H1 (cell line): Measurements from ENCODE around the gene FERMT1. TPM values are rescaled to one million over a fixed set of nuclear protein-coding genes. Genes with fewer than 3 reads are reported as not detected.

Experiments
- CTCF ChIA-PET: fragments of 300-600 bp; sonication (Branson Sonifier 250); formaldehyde crosslinking; loops from one replicate; lab custom pipeline; 2021; ENCODE audit not compliant: partially characterized antibody; lab: Charles Lee
- POLR2A ChIA-PET: fragments of 300-600 bp; sonication (Branson Sonifier 250); formaldehyde crosslinking; loops from one replicate; lab custom pipeline; 2021; ENCODE audit warnings: inconsistent platforms; ENCODE audit not compliant: partially characterized antibody; lab: Charles Lee
- DNase-seq, 2 experiments: peaks; one replicate each; pipeline versions ENCODE4 v3.0.0 to v3.0.0-alpha.2; 2010 to 2022; ENCODE audit warnings: low spot score in 2 of 2, low read depth in 1 of 2, mixed read lengths in 1 of 2
- FAIRE-seq: peaks from 2 replicates; lab custom pipeline; 2011; peaks lifted over from hg19 to GRCh38; lab: Jason Lieb, UNC
- H2AFZ ChIP-seq: 2 replicates; pipeline ENCODE4 v1.8.1; 2012; ENCODE audit warnings: low read length, inconsistent platforms
- H2AK5ac ChIP-seq: 2 replicates; pipeline ENCODE4 v1.6.1; 2013; ENCODE audit warnings: low read depth, low read length
- H2BK120ac ChIP-seq: replicated peaks from 2 replicates; pipeline ENCODE3; 2013; ENCODE audit warnings: low read depth, low read length, inconsistent platforms
- H2BK12ac ChIP-seq: 2 replicates; pipeline ENCODE4 v1.6.1; 2013; ENCODE audit warnings: low read depth, low read length
- H2BK15ac ChIP-seq: 2 replicates; pipeline ENCODE4 v1.6.1; 2013; ENCODE audit warnings: low read length
- H2BK20ac ChIP-seq: 2 replicates; pipeline ENCODE4 v1.6.1; 2013; ENCODE audit warnings: low read length
- H2BK5ac ChIP-seq: 2 replicates; pipeline ENCODE4 v1.6.1; 2013; ENCODE audit warnings: low read depth, low read length
- H3K14ac ChIP-seq: 2 replicates; pipeline ENCODE4 v1.6.1; 2013; ENCODE audit warnings: inconsistent platforms; ENCODE audit not compliant: insufficient read length
- H3K18ac ChIP-seq: 2 replicates; pipeline ENCODE4 v1.6.1; 2013; ENCODE audit warnings: low read length; ENCODE audit errors: extremely low read depth
- H3K23ac ChIP-seq: 2 replicates; pipeline ENCODE4 v1.6.1; 2013; ENCODE audit warnings: inconsistent platforms; ENCODE audit not compliant: insufficient read length
- H3K23me2 ChIP-seq: 2 replicates; pipeline ENCODE4 v1.6.1; 2013; ENCODE audit warnings: low read depth, low read length
- H3K27ac ChIP-seq: 2 replicates; pipeline ENCODE4 v1.6.1; 2011; ENCODE audit warnings: low read depth, low read length, inconsistent platforms
- H3K27me3 ChIP-seq, 4 experiments: replicated peaks in 1 of 4; 1 replicate in 1 of 4; 2 replicates in 3 of 4; pipeline versions ENCODE4 v1.6.1 to v1.8.1; 2011 to 2013; ENCODE audit warnings: low read length in 3 of 4, mild to moderate bottlenecking in 3 of 4, inconsistent platforms in 2 of 4, mixed read lengths in 2 of 4, moderate library complexity in 1 of 4; ENCODE audit not compliant: control insufficient read depth in 3 of 4, insufficient read depth in 3 of 4; ENCODE audit errors: extremely low read depth in 1 of 4
- H3K36me3 ChIP-seq, 4 experiments: 2 replicates each; pipeline versions ENCODE4 v1.6.1 to v1.8.1; 2011 to 2013; ENCODE audit warnings: mild to moderate bottlenecking in 4 of 4, low read length in 3 of 4, moderate library complexity in 2 of 4, control low read depth in 1 of 4, inconsistent platforms in 1 of 4; ENCODE audit not compliant: insufficient read depth in 4 of 4, control insufficient read depth in 2 of 4
- H3K4ac ChIP-seq: replicated peaks from 2 replicates; pipeline ENCODE3; 2013; ENCODE audit warnings: low read length, low read depth, mixed read lengths, inconsistent platforms; ENCODE audit not compliant: insufficient read length
- H3K4me1 ChIP-seq, 4 experiments: replicated peaks in 1 of 4; 1 replicate in 1 of 4; 2 replicates in 3 of 4; pipeline versions ENCODE4 v1.6.1 to v1.8.1; 2011 to 2013; ENCODE audit warnings: low read length in 3 of 4, inconsistent platforms in 2 of 4, mixed read lengths in 1 of 4; ENCODE audit not compliant: insufficient read depth in 4 of 4, control insufficient read depth in 3 of 4
- H3K4me2 ChIP-seq, 2 experiments: 2 replicates each; pipeline versions ENCODE4 v1.6.1 to v1.8.1; 2011 to 2013; ENCODE audit warnings: low read depth in 2 of 2, low read length in 2 of 2, control low read depth in 1 of 2, inconsistent platforms in 1 of 2, mild to moderate bottlenecking in 1 of 2; ENCODE audit not compliant: insufficient read depth in 1 of 2
- H3K4me3 ChIP-seq, 4 experiments: fragments of 200-600, 300-600 bp in 1 of 4; sonication (generic), shearing (Covaris generic), sonication (Bioruptor Twin) in 1 of 4; 2 replicates each; pipeline versions ENCODE4 v1.5.1 to v1.8.1; 2011 to 2016; ENCODE audit warnings: low read length in 4 of 4, low read depth in 3 of 4, control low read depth in 2 of 4, inconsistent platforms in 2 of 4, mild to moderate bottlenecking in 2 of 4, mixed read lengths in 1 of 4, moderate library complexity in 1 of 4; ENCODE audit not compliant: insufficient read depth in 2 of 4; ENCODE audit errors: extremely low read depth in 1 of 4
- H3K56ac ChIP-seq: replicated peaks from 2 replicates; pipeline ENCODE3; 2013; ENCODE audit warnings: low read depth, mild to moderate bottlenecking, mixed read lengths, low read length, inconsistent platforms; ENCODE audit not compliant: insufficient read length
- H3K79me1 ChIP-seq: 2 replicates; pipeline ENCODE4 v1.6.1; 2013; ENCODE audit warnings: low read depth, low read length, control low read depth
- H3K79me2 ChIP-seq, 2 experiments: 2 replicates each; pipeline versions ENCODE4 v1.6.1 to v1.8.1; 2012 to 2013; ENCODE audit warnings: low read length in 2 of 2, mild to moderate bottlenecking in 2 of 2, inconsistent platforms in 1 of 2; ENCODE audit not compliant: insufficient read depth in 2 of 2, control insufficient read depth in 1 of 2
- H3K9ac ChIP-seq, 4 experiments: replicated peaks in 1 of 4; 1 replicate in 1 of 4; 2 replicates in 3 of 4; pipeline versions ENCODE4 v1.6.1 to v1.8.1; 2011 to 2013; ENCODE audit warnings: low read depth in 3 of 4, low read length in 3 of 4, control low read depth in 2 of 4, mild to moderate bottlenecking in 2 of 4, moderate library complexity in 2 of 4, inconsistent platforms in 1 of 4; ENCODE audit errors: extremely low read depth in 1 of 4
- H3K9me3 ChIP-seq, 2 experiments: 2 replicates each; pipeline versions ENCODE4 v1.6.1 to v1.8.1; 2012 to 2013; ENCODE audit warnings: mild to moderate bottlenecking in 2 of 2, moderate library complexity in 2 of 2, control low read depth in 1 of 2, inconsistent platforms in 1 of 2, low read depth in 1 of 2, low read length in 1 of 2, mixed read lengths in 1 of 2; ENCODE audit not compliant: insufficient read depth in 2 of 2
- H4K20me1 ChIP-seq, 2 experiments: replicated peaks in 1 of 2; 2 replicates each; pipeline versions ENCODE3 to v1.8.1; 2011 to 2013; ENCODE audit warnings: inconsistent platforms in 2 of 2, low read length in 2 of 2, mild to moderate bottlenecking in 1 of 2; ENCODE audit not compliant: insufficient read depth in 2 of 2, control insufficient read depth in 1 of 2
- H4K5ac ChIP-seq: 2 replicates; pipeline ENCODE4 v1.6.1; 2013; ENCODE audit warnings: low read length, low read depth, mixed read lengths, inconsistent platforms; ENCODE audit not compliant: insufficient read length
- H4K8ac ChIP-seq: 2 replicates; pipeline ENCODE4 v1.8.0; 2013; ENCODE audit warnings: mild to moderate bottlenecking, moderate library complexity, low read length, inconsistent platforms; ENCODE audit not compliant: insufficient read depth; ENCODE audit errors: extremely low read depth
- H4K91ac ChIP-seq: replicated peaks from 2 replicates; pipeline ENCODE3; 2013; ENCODE audit warnings: low read length, mixed read lengths, inconsistent platforms; ENCODE audit not compliant: insufficient read length
- ASH2L ChIP-seq: fragments of 200-600, 300-600 bp; sonication (generic); IDR thresholded peaks from one replicate; pipeline ENCODE4 v1.7.1; 2017; ENCODE audit warnings: low read length
- ATF3 ChIP-seq: IDR thresholded peaks from 2 replicates; pipeline ENCODE4 v1.6.1; 2011; ENCODE audit warnings: low read depth, mild to moderate bottlenecking, low read length; ENCODE audit not compliant: insufficient read depth
- BCL11A ChIP-seq, 2 experiments: IDR thresholded peaks; one replicate each; pipeline ENCODE4 v1.6.1; 2011; ENCODE audit warnings: low read depth in 2 of 2, low read length in 2 of 2, mild to moderate bottlenecking in 2 of 2
- CBX5 ChIP-seq: fragments of 300-800, 300-1000 bp; sonication (generic); IDR thresholded peaks from 2 replicates; pipeline ENCODE4 v1.7.1; 2016; ENCODE audit warnings: antibody characterized with exemption, low read length, low read depth
- CEBPB ChIP-seq: IDR thresholded peaks from 2 replicates; pipeline ENCODE4 v1.6.1; 2012; ENCODE audit warnings: low read depth, low read length
- CTBP2 ChIP-seq: IDR thresholded peaks from 2 replicates; pipeline ENCODE4 v1.7.0; 2011; ENCODE audit warnings: borderline replicate concordance, mild to moderate bottlenecking, moderate library complexity, mixed read lengths, low read length; ENCODE audit not compliant: insufficient read depth, insufficient read length
- FOSL1 ChIP-seq: IDR thresholded peaks from 2 replicates; pipeline ENCODE4 v1.6.1; 2011; ENCODE audit warnings: mild to moderate bottlenecking, low read depth, low read length, moderate library complexity; ENCODE audit not compliant: insufficient read depth
- POLR2A ChIP-seq, 2 experiments: IDR thresholded peaks; 1 replicate in 1 of 2; 2 replicates in 1 of 2; pipeline ENCODE4 v1.6.1; 2011; ENCODE audit warnings: low read depth in 2 of 2, low read length in 2 of 2, mild to moderate bottlenecking in 2 of 2; ENCODE audit errors: control extremely low read depth in 1 of 2
- POU5F1 ChIP-seq: IDR thresholded peaks from 2 replicates; pipeline ENCODE4 v1.6.1; 2011; ENCODE audit warnings: low read depth, mild to moderate bottlenecking, low read length, moderate library complexity
- RBBP5 ChIP-seq: IDR thresholded peaks from 2 replicates; pipeline ENCODE4 v1.7.1; 2012; ENCODE audit warnings: low read depth, mild to moderate bottlenecking, inconsistent platforms, low read length, moderate library complexity, borderline replicate concordance
- SIRT6 ChIP-seq: IDR thresholded peaks from one replicate; pipeline ENCODE4 v1.7.1; 2012; ENCODE audit warnings: low read length, inconsistent platforms
- SP4 ChIP-seq: IDR thresholded peaks from 2 replicates; pipeline ENCODE4 v1.6.1; 2012; ENCODE audit warnings: low read length, inconsistent platforms
- TAF1 ChIP-seq: IDR thresholded peaks from 2 replicates; pipeline ENCODE4 v1.6.1; 2011; ENCODE audit warnings: mild to moderate bottlenecking, low read depth, low read length
- USF2 ChIP-seq: IDR thresholded peaks from 2 replicates; pipeline ENCODE4 v1.6.1; 2011; ENCODE audit warnings: low read length, improper control_type of control experiment
- WGBS, 2 experiments: shearing (Covaris generic) in 1 of 2; methylation state at CpG; one replicate each; pipeline versions ENCODE4 v1.1.6 to v1.1.7; 2013 to 2015; ENCODE audit warnings: low lambda C conversion rate in 2 of 2, mixed read lengths in 2 of 2, inconsistent platforms in 1 of 2, low coverage in 1 of 2, missing lambda C conversion rate in 1 of 2; ENCODE audit not compliant: insufficient replicate concordance in 2 of 2, insufficient coverage in 1 of 2, insufficient read length in 1 of 2; ENCODE audit errors: extremely low coverage in 1 of 2, missing lambda C conversion rate in 1 of 2; 5-methylcytosine and 5-hydroxymethylcytosine counted together
- polyA plus RNA-seq, 7 experiments: library from polyadenylated mRNA; depleted of rRNA in 3 of 7; stranded (reverse) in 5 of 7; unstranded in 2 of 7; fragments of >200 nt in 5 of 7; fragments of 200-250 nt in 2 of 7; gene quantifications; 1 replicate in 5 of 7; 2 replicates in 1 of 7; 4 replicates in 1 of 7; pipeline versions ENCODE4 v1.2.1 to v1.2.3, GENCODE V29; 2011 to 2013; ENCODE audit warnings: missing spikeins in 2 of 7, mixed read lengths in 2 of 7
- total RNA-seq: library from RNA; stranded (reverse); fragmentation: NEBNext Ultra II Directional; extraction: Animal tissue kit (Norgen Biotek cat#: 25700); gene quantifications from 2 replicates; pipeline ENCODE4 v1.2.1, GENCODE V29; 2021

FERMT1 gene
- total and polyA plus RNA-seq, 2 of the 8 experiments (the other 6 are each of a cell fraction or from before 2014, with no cell fraction given), result 4.2 to 17.8 TPM

DNA sequence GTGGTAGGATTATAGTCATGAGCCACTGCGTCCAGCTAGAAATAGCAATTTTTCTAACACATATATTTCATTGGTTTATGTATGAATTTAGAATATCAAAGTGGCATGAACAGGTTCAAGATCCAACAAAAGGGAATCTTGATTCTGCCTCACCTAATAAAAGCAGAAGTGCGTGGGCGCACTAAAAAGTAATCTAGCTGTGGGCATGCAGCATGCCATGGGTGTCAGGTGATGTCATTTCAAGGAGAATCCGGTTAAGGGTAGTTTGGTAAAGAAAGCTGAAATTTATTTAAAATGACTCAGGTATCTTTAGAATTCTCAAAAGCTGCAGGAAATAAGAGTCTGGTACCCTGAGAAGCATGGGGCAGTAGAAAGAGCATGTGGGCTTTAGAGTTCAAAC is 86.6 kb downstream of the FERMT1 start:
- no peak overlapping the region for H4K8ac ChIP-seq
- H3K9me3 ChIP-seq, result no peaks in the 10 kb centered on the region
- no peaks in the 10 kb centered on the region for H3K79me2 ChIP-seq
- H2BK5ac ChIP-seq, result no peak overlapping the region
- ChIA-PET CTCF (no interaction called here), POLR2A (interaction anchor here (0.9 to 1.5 kb wide), 2 partner anchors 14 to 31 kb away, joined by 3 read pairs; no protein-coding TSS in a partner anchor)
- H3K4me3 ChIP-seq, result no peak overlapping the region
- H3K36me3 ChIP-seq, result peaks cover 0 to 40% (median 27%) of the 10 kb centered on the region in 4 experiments; a peak in 7 of 8 replicates
- no peaks in the 10 kb centered on the region for H3K23me2 ChIP-seq
- H3K79me1 ChIP-seq, result no peaks in the 10 kb centered on the region
- H2BK12ac ChIP-seq, result no peak overlapping the region
- H3K18ac ChIP-seq, result no peak overlapping the region
- H2AK5ac ChIP-seq, result no peak overlapping the region
- FAIRE-seq (no peak), DNase-seq (no peak)
- H3K14ac ChIP-seq, result no peak overlapping the region
- no peak overlapping the region for H3K23ac ChIP-seq
- peaks cover 0 to 2% of the 10 kb centered on the region in 2 experiments for H4K20me1 ChIP-seq
- no peaks in the 10 kb centered on the region for H3K27me3 ChIP-seq
- H4K5ac ChIP-seq, result no peak overlapping the region
- no peaks in the 10 kb centered on the region for H3K4me1 ChIP-seq
- no peak overlapping the region for H3K56ac ChIP-seq
- H3K27ac ChIP-seq, result no peak overlapping the region
- H3K9ac ChIP-seq, result no peak overlapping the region
- H3K4me2 ChIP-seq, result no peak overlapping the region
- no peak overlapping the region for H3K4ac ChIP-seq
- no peak overlapping the region for H2AFZ ChIP-seq
- no peak overlapping the region for H2BK15ac ChIP-seq
- no peak overlapping the region for H2BK20ac ChIP-seq
- 84% methylated on average over 4 of the region's 4 CpGs; no CpG with 5 or more reads in 1 of the 2 experiments for WGBS, 2 experiments
- no peak overlapping the region for H4K91ac ChIP-seq
- H2BK120ac ChIP-seq, result no peak overlapping the region
- TF ChIP-seq CEBPB (no peak), SP4 (no peak), POU5F1 (no peak), CBX5 (no peak), CTBP2 (no peak), BCL11A (IDR thresholded peaks at IDR 0.05; ENCODE audit: low read depth in 2 of 2, low read length in 2 of 2) (no peak), RBBP5 (no peak), FOSL1 (no peak), USF2 (no peak), SIRT6 (no peak), ATF3 (no peak), POLR2A (IDR thresholded peaks at IDR 0.05; ENCODE audit: control extremely low read depth in 1 of 2, low read depth in 2 of 2, low read length in 2 of 2) (no peak), TAF1 (no peak), ASH2L (no peak)
